8988T (cell line): Measurements from ENCODE around the gene MAST3.
"Not testable (repeated sequence)": the region's sequence is repeated elsewhere in the genome, so short reads cannot be mapped to it uniquely, and the experiment has no call there.

Experiments
- DNase-seq: peaks from one replicate; pipeline ENCODE4 v3.0.0; 2011

The MAST3 gene

GRCh38 chr19:18143902-18144301 lies 46.3 kb downstream of the MAST3 start:
- no peak for DNase-seq

- DNase-seq = no peak
These were observed 46.8 kb downstream of the MAST3 start for GRCh38 chr19:18144361-18144760.

- DNase-seq = no peak
These were observed 47.3 kb downstream of the MAST3 start for GRCh38 chr19:18144906-18145305.

- no peak for DNase-seq
These were observed 47.9 kb downstream of the MAST3 start for GRCh38 chr19:18145391-18145999.

- no peak for DNase-seq
These were observed 49.8 kb downstream of the MAST3 start for GRCh38 chr19:18147396-18147795.

- no peak for DNase-seq
These were observed 52.0 kb downstream of the MAST3 start for GRCh38 chr19:18149596-18149975.

- DNase-seq = no peak
These were observed 53.4 kb downstream of the MAST3 start for GRCh38 chr19:18150776-18151624.

- DNase-seq = peak; percentile 99
These were observed 54.9 kb downstream of the MAST3 start for GRCh38 chr19:18152442-18152816.

GRCh38 chr19:18152817-18153555 lies 55.4 kb downstream of the MAST3 start, which contains the start of gene PIK3R2:
PIK3R2 (plus strand) TSS chr19:18153163; CDS start chr19:18155880, 2,717 bp downstream.
- peak; percentile 98 for DNase-seq

- DNase-seq = no peak
These were observed 56.1 kb downstream of the MAST3 start for GRCh38 chr19:18153556-18154134.

GRCh38 chr19:18155095-18156087 lies 57.8 kb downstream of the MAST3 start:
- no peak for DNase-seq

- no peak for DNase-seq
These were observed 58.7 kb downstream of the MAST3 start for GRCh38 chr19:18156268-18156667.

GRCh38 chr19:18156841-18157464 lies 59.4 kb downstream of the MAST3 start:
- DNase-seq = peak; percentile 89

- DNase-seq = no peak
These were observed 60.0 kb downstream of the MAST3 start for GRCh38 chr19:18157465-18158063.

GRCh38 chr19:18158467-18158866 lies 60.9 kb downstream of the MAST3 start:
- DNase-seq = no peak

GRCh38 chr19:18159059-18159616 lies 61.6 kb downstream of the MAST3 start:
- not testable (repeated sequence) for DNase-seq

GRCh38 chr19:18159810-18160209 lies 62.2 kb downstream of the MAST3 start:
- no peak for DNase-seq

- DNase-seq = no peak
These were observed 63.0 kb downstream of the MAST3 start for GRCh38 chr19:18160493-18160970.

- peak; percentile 97 for DNase-seq
These were observed 63.5 kb downstream of the MAST3 start for GRCh38 chr19:18160971-18161635.

GRCh38 chr19:18161636-18162002 lies 64.0 kb downstream of the MAST3 start:
- no peak for DNase-seq
